ENCODE data around the gene PYGL. TPM values are rescaled to one million over a fixed set of nuclear protein-coding genes. Genes with fewer than 3 reads are reported as not detected.
A peak's percentile ranks its signal among the peaks of the same experiment; 100 is the strongest.

Gene PYGL
- total and polyA plus RNA-seq, 8 donors, result 16.2 to 85.4 (median 20.2) TPM

GRCh38 chr14:50974118-50974517 is 29.8 kb upstream of the PYGL start:
- no peak overlapping the region for H3K4me3 ChIP-seq
- intact Hi-C loops (cut with DNase I), result no loop called here
- no peaks in the 10 kb centered on the region for H3K4me1 ChIP-seq
- DNase-seq, result no peak
- no peaks in the 10 kb centered on the region for H3K36me3 ChIP-seq
- no peak for TF ChIP-seq CTCF (IDR thresholded peaks at IDR 0.05)
- H3K27ac ChIP-seq, result no peak overlapping the region
- H3K27me3 ChIP-seq, result no peaks in the 10 kb centered on the region
- ATAC-seq, result no peak
- no peaks in the 10 kb centered on the region for H3K9me3 ChIP-seq

GRCh38 chr14:50972734-50973133 is 28.5 kb upstream of the PYGL start:
- no peaks in the 10 kb centered on the region for H3K36me3 ChIP-seq
- H3K27me3 ChIP-seq, result no peaks in the 10 kb centered on the region
- ATAC-seq (no peak), DNase-seq (no peak)
- peaks cover 0 to 6% of the 10 kb centered on the region in 2 donors for H3K4me1 ChIP-seq
- H3K4me3 ChIP-seq, result no peak overlapping the region
- H3K27ac ChIP-seq, result no peak overlapping the region
- intact Hi-C loops (cut with DNase I), result no loop called here
- H3K9me3 ChIP-seq, result no peaks in the 10 kb centered on the region
- TF ChIP-seq CTCF (IDR thresholded peaks at IDR 0.05), result no peak

GRCh38 chr14:50970886-50971781 is 26.9 kb upstream of the PYGL start:
- no peak for TF ChIP-seq CTCF (IDR thresholded peaks at IDR 0.05)
- Histone ChIP-seq H3K36me3 (no peaks in the 10 kb centered on the region), H3K27ac (no peak overlapping the region), H3K27me3 (no peaks in the 10 kb centered on the region), H3K4me1 (peaks cover 3 to 10% of the 10 kb centered on the region in 2 donors), H3K9me3 (no peaks in the 10 kb centered on the region), H3K4me3 (no peak overlapping the region)
- intact Hi-C loops (cut with DNase I), result no loop called here
- no peak for ATAC-seq
- DNase-seq, result no peak

GRCh38 chr14:50967790-50968189 is 23.5 kb upstream of the PYGL start:
- Histone ChIP-seq H3K9me3 (no peaks in the 10 kb centered on the region), H3K27me3 (no peaks in the 10 kb centered on the region), H3K36me3 (no peaks in the 10 kb centered on the region), H3K4me3 (no peak overlapping the region), H3K27ac (peak overlapping the region; percentile 2 to 90), H3K4me1 (peaks cover 3 to 10% of the 10 kb centered on the region in 2 donors)
- no peak for DNase-seq
- no peak for TF ChIP-seq CTCF (IDR thresholded peaks at IDR 0.05)
- peak; percentile 59 for ATAC-seq
- intact Hi-C loops (cut with DNase I), result no loop called here

- Histone ChIP-seq H3K4me3 (no peak overlapping the region), H3K9me3 (no peaks in the 10 kb centered on the region), H3K36me3 (no peaks in the 10 kb centered on the region), H3K27ac (peak overlapping the region in 1 of 2 donors; percentile 90), H3K4me1 (peaks cover 3 to 15% of the 10 kb centered on the region in 2 donors), H3K27me3 (no peaks in the 10 kb centered on the region)
- intact Hi-C loops (cut with DNase I), result no loop called here
- no peak for TF ChIP-seq CTCF (IDR thresholded peaks at IDR 0.05)
- ATAC-seq, result no peak
- DNase-seq, result no peak
Observed at GRCh38 chr14:50967103-50967502, 22.8 kb upstream of the PYGL start.

Data from left lung (tissue), 10 donors.